Ovary (tissue), 3 donors: ENCODE results near the gene MIA3.

Source experiments
- EP300 ChIP-seq: sonication (generic); formaldehyde crosslinking; IDR thresholded peaks from one replicate; pipeline ENCODE4 v1.6.1; 2017; ENCODE audit warnings: antibody characterized with exemption
- POLR2A ChIP-seq: fragments of 450-650 bp; IDR thresholded peaks from one replicate; pipeline ENCODE4 v1.6.1; 2017; ENCODE audit warnings: antibody characterized with exemption, mild to moderate bottlenecking, moderate library complexity
- TF ChIP-seq, protein P1 (sequence below), 3 donors: fragments of 450-650 bp in 2 of 3; fragments of 200-600 bp in 1 of 3; IDR thresholded peaks; one replicate each; pipeline versions ENCODE4 v1.5.1 to v1.8.0; 2016 to 2022; ENCODE audit warnings: antibody characterized with exemption in 3 of 3, mild to moderate bottlenecking in 1 of 3
- donor health status: DM: no; HTN: no; CAD: no.

DNA sequence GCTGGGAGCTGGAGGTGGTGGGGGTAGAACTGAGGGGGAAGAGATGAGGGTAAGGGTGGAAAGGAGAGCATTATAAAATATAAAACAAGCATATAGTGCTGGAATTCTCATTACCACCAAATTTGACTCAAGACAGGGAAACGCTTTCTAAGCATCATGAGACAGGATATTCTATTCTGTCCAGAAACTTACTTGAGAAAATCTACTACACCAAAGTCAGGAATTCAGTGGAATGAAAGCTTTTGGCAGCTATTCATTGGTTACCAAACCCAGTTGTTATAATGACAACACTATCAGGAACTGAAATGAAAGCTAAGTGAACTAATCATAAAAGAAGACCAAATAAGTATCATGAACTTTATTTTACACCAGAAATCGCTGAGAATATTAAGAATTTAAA lies 79.9 kb downstream of the MIA3 start:
- TF ChIP-seq, protein P1, sequence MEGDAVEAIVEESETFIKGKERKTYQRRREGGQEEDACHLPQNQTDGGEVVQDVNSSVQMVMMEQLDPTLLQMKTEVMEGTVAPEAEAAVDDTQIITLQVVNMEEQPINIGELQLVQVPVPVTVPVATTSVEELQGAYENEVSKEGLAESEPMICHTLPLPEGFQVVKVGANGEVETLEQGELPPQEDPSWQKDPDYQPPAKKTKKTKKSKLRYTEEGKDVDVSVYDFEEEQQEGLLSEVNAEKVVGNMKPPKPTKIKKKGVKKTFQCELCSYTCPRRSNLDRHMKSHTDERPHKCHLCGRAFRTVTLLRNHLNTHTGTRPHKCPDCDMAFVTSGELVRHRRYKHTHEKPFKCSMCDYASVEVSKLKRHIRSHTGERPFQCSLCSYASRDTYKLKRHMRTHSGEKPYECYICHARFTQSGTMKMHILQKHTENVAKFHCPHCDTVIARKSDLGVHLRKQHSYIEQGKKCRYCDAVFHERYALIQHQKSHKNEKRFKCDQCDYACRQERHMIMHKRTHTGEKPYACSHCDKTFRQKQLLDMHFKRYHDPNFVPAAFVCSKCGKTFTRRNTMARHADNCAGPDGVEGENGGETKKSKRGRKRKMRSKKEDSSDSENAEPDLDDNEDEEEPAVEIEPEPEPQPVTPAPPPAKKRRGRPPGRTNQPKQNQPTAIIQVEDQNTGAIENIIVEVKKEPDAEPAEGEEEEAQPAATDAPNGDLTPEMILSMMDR (IDR thresholded peaks at IDR 0.05), result no peak
- TF ChIP-seq POLR2A (no peak), EP300 (no peak)
